OCI-LY7 (cell line): ENCODE data around the gene PLXNB1. TPM values are rescaled to one million over a fixed set of nuclear protein-coding genes. Genes with fewer than 3 reads are reported as not detected.

ENCODE experiments used
- BruUV-seq: library from RNA; stranded (reverse); fragments of 400-500 nt; replicated peaks from 2 replicates; lab custom pipeline; 2021; lab: Mats Ljungman, UMichigan
- CTCF ChIA-PET: fragments of 300-600 bp; sonication (Branson Sonifier 250); formaldehyde crosslinking; loops from one replicate; lab custom pipeline; 2022; ENCODE audit warnings: antibody characterized with exemption; ENCODE audit not compliant: unreplicated experiment; lab: Charles Lee
- POLR2A ChIA-PET: fragments of 300-600 bp; sonication (Branson Sonifier 250); formaldehyde crosslinking; loops from one replicate; lab custom pipeline; 2022; ENCODE audit warnings: antibody characterized with exemption; lab: Charles Lee
- DNase-seq: peaks from one replicate; pipeline ENCODE4 v3.0.0-alpha.2; 2015; ENCODE audit warnings: low spot score
- H2AFZ ChIP-seq: fragments of 200-600 bp; sonication (generic), shearing (Covaris generic); 2 replicates; pipeline ENCODE4 v1.6.1; 2014; ENCODE audit warnings: mild to moderate bottlenecking, antibody characterized with exemption, low read length, moderate library complexity
- H3K27ac ChIP-seq: fragments of 200-600 bp; sonication (generic); 2 replicates; pipeline ENCODE4 v1.5.1; 2014; ENCODE audit warnings: mixed run types, low read depth, mild to moderate bottlenecking, moderate library complexity, low read length, inconsistent platforms; ENCODE audit not compliant: poor library complexity, severe bottlenecking
- H3K36me3 ChIP-seq: fragments of 200-600 bp; sonication (generic); 2 replicates; pipeline ENCODE4 v1.6.1; 2014; ENCODE audit warnings: mild to moderate bottlenecking, antibody characterized with exemption, low read length, moderate library complexity, mixed read lengths; ENCODE audit not compliant: insufficient read depth
- H3K4me1 ChIP-seq: fragments of 200-600 bp; sonication (generic); 2 replicates; pipeline ENCODE4 v1.5.1; 2014; ENCODE audit warnings: mild to moderate bottlenecking, low read length; ENCODE audit not compliant: insufficient read depth, poor library complexity, severe bottlenecking
- H3K4me2 ChIP-seq: fragments of 200-600 bp; sonication (generic); 2 replicates; pipeline ENCODE4 v1.6.1; 2014; ENCODE audit warnings: mild to moderate bottlenecking, low read length
- H3K4me3 ChIP-seq: fragments of 200-600 bp; sonication (generic); 2 replicates; pipeline ENCODE4 v1.5.1; 2014; ENCODE audit warnings: mild to moderate bottlenecking, low read depth, low read length; ENCODE audit not compliant: poor library complexity, severe bottlenecking
- H3K79me2 ChIP-seq: fragments of 200-600 bp; sonication (generic); 2 replicates; pipeline ENCODE4 v1.6.1; 2016; ENCODE audit warnings: low read depth, mild to moderate bottlenecking, low read length, moderate library complexity, mixed read lengths; ENCODE audit not compliant: insufficient read depth
- H3K9me2 ChIP-seq: fragments of 200-600 bp; sonication (generic); 2 replicates; pipeline ENCODE4 v1.6.1; 2016; ENCODE audit warnings: mild to moderate bottlenecking, low read length, mixed read lengths; ENCODE audit not compliant: insufficient read depth
- H3K9me3 ChIP-seq: fragments of 200-600 bp; sonication (generic); 2 replicates; pipeline ENCODE4 v1.6.1; 2014; ENCODE audit warnings: mild to moderate bottlenecking, mixed run types, low read length, mixed read lengths
- H4K20me1 ChIP-seq: fragments of 200-600 bp; sonication (generic); 2 replicates; pipeline ENCODE4 v1.6.1; 2014; ENCODE audit warnings: mild to moderate bottlenecking, antibody characterized with exemption, low read length, moderate library complexity, mixed read lengths; ENCODE audit not compliant: insufficient read depth
- EZH2phosphoT487 ChIP-seq: fragments of 200-600 bp; sonication (generic); IDR thresholded peaks from 2 replicates; pipeline ENCODE4 v1.6.1; 2018; ENCODE audit warnings: low read depth, borderline replicate concordance, mild to moderate bottlenecking, mixed run types, antibody characterized with exemption, low read length, moderate library complexity, mixed read lengths
- intact Hi-C: fragments of 100-400 bp; cut with micrococcal nuclease; formaldehyde crosslinking; loops from one replicate; pipeline ENCODE4 v1.10.0; 2022; ENCODE audit not compliant: unreplicated experiment
- total RNA-seq, 2 experiments: library from RNA; depleted of rRNA in 1 of 2; stranded (reverse); fragments of >200 nt in 1 of 2; shearing (Covaris generic) in 1 of 2; gene quantifications; 2 replicates each; pipeline ENCODE4 v1.2.3, GENCODE V29; 2014 to 2022
- TF ChIP-seq, protein P1 (sequence below): fragments of 200-600 bp; sonication (generic); conservative IDR thresholded peaks from 2 replicates; pipeline ENCODE4 v1.5.1; 2014; ENCODE audit warnings: mild to moderate bottlenecking, antibody characterized with exemption, low read length, moderate library complexity, mixed read lengths

PLXNB1 gene
- total RNA-seq, 2 experiments from 2014 or later = 4.4 to 6.4 TPM

DNA sequence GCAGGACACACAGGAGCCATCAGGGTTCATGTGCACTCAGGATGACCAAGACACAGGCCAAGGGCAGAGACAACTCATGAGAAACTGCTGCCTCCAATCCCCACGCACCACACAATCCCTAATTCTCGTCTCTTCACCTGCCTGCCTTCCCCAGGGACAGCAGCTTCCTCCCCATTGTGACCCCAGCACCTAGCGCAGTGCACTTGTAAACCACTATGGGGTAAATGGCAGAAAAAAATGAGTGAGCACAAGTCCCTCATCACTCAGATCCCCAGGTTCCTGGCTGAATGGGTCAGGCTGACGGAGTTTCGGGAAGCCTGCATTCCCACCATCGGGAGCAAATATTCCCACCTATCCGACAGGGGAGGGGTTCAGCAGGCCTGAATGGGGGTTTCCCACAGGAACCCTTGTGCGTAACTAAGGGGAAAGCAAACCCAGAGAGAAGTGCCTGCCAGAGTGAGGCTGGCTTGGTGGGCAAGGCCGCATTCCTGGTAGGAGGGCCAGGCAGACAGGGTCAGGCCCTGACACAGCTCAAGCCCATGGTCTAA, 18.8 kb downstream of the PLXNB1 start:
- intact Hi-C loops = no loop called here
- no peaks in the 10 kb centered on the region for H3K9me3 ChIP-seq
- no peak overlapping the region for H3K4me3 ChIP-seq
- no peak for TF ChIP-seq EZH2phosphoT487
- TF ChIP-seq, protein P1, sequence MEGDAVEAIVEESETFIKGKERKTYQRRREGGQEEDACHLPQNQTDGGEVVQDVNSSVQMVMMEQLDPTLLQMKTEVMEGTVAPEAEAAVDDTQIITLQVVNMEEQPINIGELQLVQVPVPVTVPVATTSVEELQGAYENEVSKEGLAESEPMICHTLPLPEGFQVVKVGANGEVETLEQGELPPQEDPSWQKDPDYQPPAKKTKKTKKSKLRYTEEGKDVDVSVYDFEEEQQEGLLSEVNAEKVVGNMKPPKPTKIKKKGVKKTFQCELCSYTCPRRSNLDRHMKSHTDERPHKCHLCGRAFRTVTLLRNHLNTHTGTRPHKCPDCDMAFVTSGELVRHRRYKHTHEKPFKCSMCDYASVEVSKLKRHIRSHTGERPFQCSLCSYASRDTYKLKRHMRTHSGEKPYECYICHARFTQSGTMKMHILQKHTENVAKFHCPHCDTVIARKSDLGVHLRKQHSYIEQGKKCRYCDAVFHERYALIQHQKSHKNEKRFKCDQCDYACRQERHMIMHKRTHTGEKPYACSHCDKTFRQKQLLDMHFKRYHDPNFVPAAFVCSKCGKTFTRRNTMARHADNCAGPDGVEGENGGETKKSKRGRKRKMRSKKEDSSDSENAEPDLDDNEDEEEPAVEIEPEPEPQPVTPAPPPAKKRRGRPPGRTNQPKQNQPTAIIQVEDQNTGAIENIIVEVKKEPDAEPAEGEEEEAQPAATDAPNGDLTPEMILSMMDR = no peak
- H3K79me2 ChIP-seq = no peaks in the 10 kb centered on the region
- H3K27ac ChIP-seq = no peak overlapping the region
- no peak for DNase-seq
- H4K20me1 ChIP-seq = no peaks in the 10 kb centered on the region
- no peaks in the 10 kb centered on the region for H3K9me2 ChIP-seq
- BruUV-seq = no TSS peak
- H3K4me2 ChIP-seq = no peak overlapping the region
- H3K36me3 ChIP-seq = no peaks in the 10 kb centered on the region
- peaks cover 6% of the 10 kb centered on the region for H3K4me1 ChIP-seq
- CTCF ChIA-PET = interaction anchor here (0.9 kb wide), 1 partner anchor 12 kb away, joined by 3 read pairs; no protein-coding TSS in a partner anchor
- no peak overlapping the region for H2AFZ ChIP-seq
- POLR2A ChIA-PET = interaction anchor here (0.5 kb wide), 1 partner anchor 61 kb away, joined by 3 read pairs; no protein-coding TSS in a partner anchor

DNA sequence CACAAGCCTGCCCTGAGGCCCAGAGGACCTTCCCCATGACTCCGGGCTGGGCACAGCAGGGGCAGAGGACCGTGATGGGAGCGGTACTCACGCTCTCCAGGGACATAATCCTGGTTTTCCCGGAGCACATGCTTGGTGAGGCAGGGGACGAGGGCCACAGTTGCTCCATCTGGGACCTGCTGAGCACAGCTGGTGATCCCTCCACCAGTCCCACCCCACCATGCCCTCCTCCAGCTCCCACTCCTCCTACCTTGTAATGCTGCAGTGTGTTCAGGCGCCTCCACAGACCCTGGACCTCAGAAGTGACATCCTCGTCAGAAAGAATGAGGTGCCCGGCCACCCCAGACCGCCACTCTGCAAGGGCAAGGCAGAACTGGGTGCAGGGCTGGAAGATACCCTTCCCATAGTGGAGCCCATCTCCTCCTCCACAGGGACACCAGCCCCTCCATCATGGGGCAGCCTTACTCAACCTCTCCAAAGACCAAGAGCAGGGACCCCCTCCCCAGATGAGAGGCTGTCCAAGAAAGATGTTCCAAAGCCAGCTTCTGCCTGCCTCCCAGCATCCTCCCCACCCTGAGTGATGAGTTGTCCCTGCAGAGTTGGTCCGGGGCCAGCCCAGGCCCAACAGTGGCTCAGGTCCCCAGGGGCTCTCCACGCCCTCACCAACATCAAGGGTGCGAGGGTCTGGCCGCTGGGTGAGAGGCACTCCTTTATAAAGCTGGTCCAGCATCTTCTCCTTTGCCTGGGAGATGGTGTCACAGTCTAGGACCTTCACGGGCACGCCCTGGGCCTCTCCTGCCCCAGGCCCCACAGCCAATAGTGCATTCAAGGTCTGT, 19.5 kb downstream of the PLXNB1 start:
- H3K4me2 ChIP-seq = no peak overlapping the region
- no peak overlapping the region for H2AFZ ChIP-seq
- no peaks in the 10 kb centered on the region for H3K79me2 ChIP-seq
- no peak overlapping the region for H3K4me3 ChIP-seq
- peaks cover 6% of the 10 kb centered on the region for H3K4me1 ChIP-seq
- no peaks in the 10 kb centered on the region for H3K9me3 ChIP-seq
- BruUV-seq = no TSS peak
- H3K36me3 ChIP-seq = no peaks in the 10 kb centered on the region
- H3K27ac ChIP-seq = no peak overlapping the region
- intact Hi-C loops = no loop called here
- no peak for DNase-seq
- no peaks in the 10 kb centered on the region for H3K9me2 ChIP-seq
- POLR2A ChIA-PET = no interaction called here
- H4K20me1 ChIP-seq = no peaks in the 10 kb centered on the region
- CTCF ChIA-PET = no interaction called here
- TF ChIP-seq, protein P1 = no peak
